Vagina (tissue), 2 donors: ENCODE data around the gene PERM1.

ENCODE experiments used
- CTCF ChIP-seq, 3 experiments: fragments of 450-650 bp in 2 of 3; fragments of 200-600 bp in 1 of 3; sonication (generic) in 1 of 3; IDR thresholded peaks; one replicate each; pipeline ENCODE4 v1.5.1; 2017 to 2019; ENCODE audit warnings: antibody characterized with exemption in 3 of 3, mild to moderate bottlenecking in 2 of 3, moderate library complexity in 2 of 3
- POLR2A ChIP-seq, 2 donors: fragments of 450-650 bp; IDR thresholded peaks; one replicate each; pipeline ENCODE4 v1.6.1; 2017; ENCODE audit warnings: antibody characterized with exemption in 2 of 2, mild to moderate bottlenecking in 2 of 2, moderate library complexity in 2 of 2

- TF ChIP-seq CTCF (IDR thresholded peaks at IDR 0.05) (no peak), POLR2A (IDR thresholded peaks at IDR 0.05) (no peak)
These were observed 56.1 kb downstream of the PERM1 start for GRCh38 chr1:925561-926421.
